Peyer's patch (tissue), 4 donors: ENCODE measurements around the gene MC1R. TPM values are rescaled to one million over a fixed set of nuclear protein-coding genes. Genes with fewer than 3 reads are reported as not detected.

Experiments used
- DNase-seq, 3 donors: peaks; one replicate each; pipeline ENCODE4 v3.0.0-alpha.2; 2017 to 2019
- H3K27ac ChIP-seq, 4 donors: fragments of 200-600 bp; sonication (generic); one replicate each; pipeline ENCODE4 v1.5.1; 2016 to 2019
- H3K27me3 ChIP-seq, 2 donors: fragments of 200-600 bp; sonication (generic); one replicate each; pipeline ENCODE4 v1.5.1; 2019
- H3K36me3 ChIP-seq, 3 donors: fragments of 200-600 bp; sonication (generic); one replicate each; pipeline ENCODE4 v1.5.1; 2016 to 2019
- H3K4me1 ChIP-seq, 4 donors: fragments of 200-600 bp; sonication (generic); one replicate each; pipeline ENCODE4 v1.5.1; 2016 to 2019
- H3K4me3 ChIP-seq, 4 donors: fragments of 200-600 bp; sonication (generic); 1 replicate in 3 of 4; 2 replicates in 1 of 4; pipeline ENCODE4 v1.5.1; 2016 to 2019; ENCODE audit warnings: mild to moderate bottlenecking in 1 of 4
- H3K9me3 ChIP-seq, 4 donors: fragments of 200-600 bp; sonication (generic); one replicate each; pipeline ENCODE4 v1.5.1; 2016 to 2019; ENCODE audit warnings: mild to moderate bottlenecking in 1 of 4
- POLR2A ChIP-seq, 2 donors: fragments of 450-650 bp; IDR thresholded peaks; one replicate each; pipeline ENCODE4 v1.5.1; 2017; ENCODE audit warnings: antibody characterized with exemption in 2 of 2, mild to moderate bottlenecking in 2 of 2, moderate library complexity in 2 of 2
- total RNA-seq, 4 donors: library from RNA; depleted of rRNA; stranded (reverse); fragments of >200 nt; gene quantifications; one replicate each; pipeline ENCODE4 v1.1.0, GENCODE V29; 2016
- TF ChIP-seq, protein P1 (sequence below), 6 experiments: fragments of 450-650 bp in 4 of 6; fragments of 200-600 bp in 2 of 6; sonication (generic) in 1 of 6; IDR thresholded peaks; one replicate each; pipeline ENCODE4 v1.5.1; 2017 to 2019; ENCODE audit warnings: antibody characterized with exemption in 6 of 6, mild to moderate bottlenecking in 3 of 6, moderate library complexity in 1 of 6

The MC1R gene
- total RNA-seq, 4 donors from 2014 or later = 8.3 to 29.2 (median 11.2) TPM

DNA sequence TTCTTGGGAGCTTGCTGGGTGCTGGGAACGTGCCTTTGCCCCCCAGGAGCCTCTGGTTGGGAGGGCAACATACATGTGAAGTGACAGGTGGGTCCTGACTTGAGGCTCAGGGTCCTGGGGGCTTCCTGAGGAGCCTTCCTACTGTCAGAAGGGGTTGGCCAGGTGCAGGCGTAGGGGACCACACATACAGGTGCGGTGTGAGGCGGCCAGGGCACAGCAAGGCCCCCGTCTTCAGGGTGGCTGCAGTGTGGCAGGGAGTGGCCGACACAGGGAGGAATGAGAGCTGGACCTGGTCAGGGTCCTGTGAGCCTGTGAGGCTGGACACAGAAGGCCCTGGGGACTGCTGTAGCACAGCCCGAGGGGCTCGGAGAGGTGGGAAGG, 34.6 kb upstream of the MC1R start:
- Histone ChIP-seq H3K4me3 (no peak overlapping the region), H3K4me1 (no peaks in the 10 kb centered on the region), H3K27me3 (no peaks in the 10 kb centered on the region), H3K27ac (no peak overlapping the region), H3K9me3 (no peaks in the 10 kb centered on the region), H3K36me3 (peaks cover 0 to 92% (median 4%) of the 10 kb centered on the region in 3 donors)
- no peak for TF ChIP-seq POLR2A (IDR thresholded peaks at IDR 0.05)
- TF ChIP-seq, protein P1, sequence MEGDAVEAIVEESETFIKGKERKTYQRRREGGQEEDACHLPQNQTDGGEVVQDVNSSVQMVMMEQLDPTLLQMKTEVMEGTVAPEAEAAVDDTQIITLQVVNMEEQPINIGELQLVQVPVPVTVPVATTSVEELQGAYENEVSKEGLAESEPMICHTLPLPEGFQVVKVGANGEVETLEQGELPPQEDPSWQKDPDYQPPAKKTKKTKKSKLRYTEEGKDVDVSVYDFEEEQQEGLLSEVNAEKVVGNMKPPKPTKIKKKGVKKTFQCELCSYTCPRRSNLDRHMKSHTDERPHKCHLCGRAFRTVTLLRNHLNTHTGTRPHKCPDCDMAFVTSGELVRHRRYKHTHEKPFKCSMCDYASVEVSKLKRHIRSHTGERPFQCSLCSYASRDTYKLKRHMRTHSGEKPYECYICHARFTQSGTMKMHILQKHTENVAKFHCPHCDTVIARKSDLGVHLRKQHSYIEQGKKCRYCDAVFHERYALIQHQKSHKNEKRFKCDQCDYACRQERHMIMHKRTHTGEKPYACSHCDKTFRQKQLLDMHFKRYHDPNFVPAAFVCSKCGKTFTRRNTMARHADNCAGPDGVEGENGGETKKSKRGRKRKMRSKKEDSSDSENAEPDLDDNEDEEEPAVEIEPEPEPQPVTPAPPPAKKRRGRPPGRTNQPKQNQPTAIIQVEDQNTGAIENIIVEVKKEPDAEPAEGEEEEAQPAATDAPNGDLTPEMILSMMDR (IDR thresholded peaks at IDR 0.05) = no peak
- no peak for DNase-seq

DNA sequence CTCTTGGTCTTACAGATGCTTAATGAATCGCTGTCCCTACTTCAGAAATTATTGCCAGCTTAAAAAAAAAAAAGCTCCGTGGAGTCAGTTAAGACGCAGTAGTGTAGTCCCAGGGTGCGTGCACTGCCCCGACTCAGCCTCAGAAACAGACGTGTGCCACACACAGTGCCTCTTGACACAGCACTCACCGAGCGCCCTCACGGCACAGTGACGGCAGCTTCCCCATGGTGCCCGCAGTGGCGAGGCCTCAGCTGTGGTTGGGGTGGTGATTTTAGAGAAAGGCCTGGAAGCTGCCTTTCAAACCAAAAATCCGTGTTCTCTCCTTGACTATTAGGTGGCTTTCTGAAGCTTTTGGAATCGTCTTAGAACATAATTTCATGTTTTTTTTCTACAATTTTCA, 31.4 kb upstream of the MC1R start:
- DNase-seq = no peak
- no peaks in the 10 kb centered on the region for H3K4me1 ChIP-seq
- no peak for TF ChIP-seq POLR2A (IDR thresholded peaks at IDR 0.05)
- TF ChIP-seq, protein P1 (IDR thresholded peaks at IDR 0.05) = no peak
- no peak overlapping the region for H3K27ac ChIP-seq
- peaks cover 0 to 93% (median 4%) of the 10 kb centered on the region in 3 donors for H3K36me3 ChIP-seq
- H3K4me3 ChIP-seq = no peak overlapping the region
- no peaks in the 10 kb centered on the region for H3K9me3 ChIP-seq
- H3K27me3 ChIP-seq = no peaks in the 10 kb centered on the region

DNA sequence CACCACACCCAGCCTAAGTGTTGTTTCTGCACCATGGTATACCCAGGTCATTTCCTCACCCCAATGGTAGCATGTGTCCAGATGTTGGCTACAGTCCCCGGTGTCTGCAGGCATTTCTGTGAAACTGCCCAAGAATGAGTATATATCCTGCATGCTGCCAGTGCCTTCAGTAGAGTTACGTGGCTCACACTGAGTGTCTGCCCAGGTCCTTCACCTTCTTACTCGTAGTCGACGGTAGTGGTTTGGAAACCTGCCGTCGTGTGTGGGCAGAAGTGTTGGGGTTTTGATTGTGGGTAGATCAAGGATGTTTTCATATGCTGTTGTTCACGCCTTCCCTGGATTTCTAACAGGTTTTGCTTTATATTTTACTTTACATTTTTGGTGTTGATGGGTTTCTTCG, 28.5 kb upstream of the MC1R start:
- H3K36me3 ChIP-seq = peaks cover 0 to 95% (median 0%) of the 10 kb centered on the region in 3 donors
- H3K27me3 ChIP-seq = no peaks in the 10 kb centered on the region
- H3K27ac ChIP-seq = no peak overlapping the region
- TF ChIP-seq, protein P1 (IDR thresholded peaks at IDR 0.05) = no peak
- no peak for TF ChIP-seq POLR2A (IDR thresholded peaks at IDR 0.05)
- H3K4me3 ChIP-seq = no peak overlapping the region
- no peaks in the 10 kb centered on the region for H3K9me3 ChIP-seq
- DNase-seq = no peak
- no peaks in the 10 kb centered on the region for H3K4me1 ChIP-seq

GRCh38 chr16:89890886-89891657, 27.6 kb upstream of the MC1R start:
- Histone ChIP-seq H3K4me1 (no peaks in the 10 kb centered on the region), H3K27me3 (no peaks in the 10 kb centered on the region), H3K4me3 (no peak overlapping the region), H3K27ac (no peak overlapping the region), H3K9me3 (no peaks in the 10 kb centered on the region), H3K36me3 (peaks cover 0 to 95% (median 0%) of the 10 kb centered on the region in 3 donors)
- DNase-seq = no peak
- no peak for TF ChIP-seq POLR2A (IDR thresholded peaks at IDR 0.05)
- TF ChIP-seq, protein P1 (IDR thresholded peaks at IDR 0.05) = no peak

GRCh38 chr16:89892055-89892630, 26.5 kb upstream of the MC1R start:
- Histone ChIP-seq H3K27me3 (no peaks in the 10 kb centered on the region), H3K9me3 (no peaks in the 10 kb centered on the region), H3K27ac (no peak overlapping the region), H3K36me3 (peaks cover 0 to 95% (median 0%) of the 10 kb centered on the region in 3 donors), H3K4me1 (no peaks in the 10 kb centered on the region), H3K4me3 (no peak overlapping the region)
- no peak for TF ChIP-seq POLR2A (IDR thresholded peaks at IDR 0.05)
- TF ChIP-seq, protein P1 (IDR thresholded peaks at IDR 0.05) = no peak
- DNase-seq = no peak
